ENCODE results near the gene LMAN2L. TPM values are rescaled to one million over a fixed set of nuclear protein-coding genes. Genes with fewer than 3 reads are reported as not detected.

Gene LMAN2L
- total RNA-seq, 2 donors from 2014 or later: 13.5 to 24.7 TPM

DNA sequence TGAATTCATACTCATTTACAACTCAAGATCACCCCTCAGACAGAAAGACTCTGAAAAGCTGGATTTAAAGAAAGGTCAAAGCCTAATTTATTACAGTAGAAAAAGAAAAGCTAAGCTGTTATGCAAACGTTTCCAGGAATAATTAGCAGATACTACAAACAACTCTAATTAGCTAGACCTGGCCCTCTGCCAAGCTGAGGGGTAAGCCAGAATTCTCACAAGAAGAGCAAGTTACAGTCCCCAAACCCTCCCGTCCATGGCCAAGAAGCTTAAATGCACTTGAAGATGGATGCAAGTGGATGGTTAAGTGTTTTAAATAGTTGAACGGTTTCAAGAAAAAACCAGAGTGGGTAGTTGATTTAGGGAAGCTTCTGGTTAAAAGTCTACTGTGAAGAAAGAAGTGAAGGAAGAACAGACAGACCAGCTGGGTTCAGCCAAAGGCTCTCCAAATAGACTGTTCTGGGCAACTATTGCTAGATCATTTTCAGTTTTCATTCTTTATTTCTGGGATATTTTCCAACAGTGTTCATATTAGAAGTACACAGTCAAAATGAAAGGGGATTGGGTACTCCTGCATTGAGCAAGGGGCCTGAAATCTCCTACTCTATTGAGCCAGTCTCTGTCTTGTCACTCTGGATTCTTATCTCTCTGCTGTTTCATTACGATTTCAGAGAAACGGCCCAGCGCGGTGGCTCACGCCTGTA lies 4.8 kb downstream of the LMAN2L start:
- Histone ChIP-seq H3K27ac (no peak overlapping the region), H3K9me3 (no peaks in the 10 kb centered on the region), H3K27me3 (no peaks in the 10 kb centered on the region), H3K4me3 (no peak overlapping the region), H3K9ac (ENCODE audit: low read depth in 2 of 2, low read length in 2 of 2) (no peak overlapping the region), H3K4me1 (peaks cover 13% of the 10 kb centered on the region), H3K36me3 (no peaks in the 10 kb centered on the region)
- no peak for TF ChIP-seq CTCF (IDR thresholded peaks at IDR 0.05)
- intact Hi-C loops (cut with DNase I): loop anchor here (10.0 kb wide), 1 partner anchor 100 kb away; the partner anchor contains the start of gene KANSL3
- no peak for DNase-seq

DNA sequence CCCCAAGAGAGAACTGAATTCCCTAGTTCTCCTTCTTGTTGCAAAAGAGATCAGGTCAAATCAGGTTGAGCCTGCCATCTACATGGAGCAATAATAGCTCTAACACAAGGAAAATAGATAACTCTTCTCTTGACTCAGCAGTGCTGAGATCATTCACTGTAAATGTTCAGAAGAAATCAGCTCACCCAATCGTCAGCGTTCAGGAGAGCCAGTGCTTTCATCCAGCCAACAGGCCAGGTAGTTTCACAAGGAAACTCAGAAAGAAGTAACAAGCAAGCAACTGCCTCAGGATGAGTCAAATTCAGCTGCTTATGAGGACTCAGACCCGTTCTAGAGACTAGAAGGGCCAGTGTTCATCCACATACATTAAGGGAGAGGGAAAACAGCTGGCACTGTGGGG lies 5.9 kb downstream of the LMAN2L start:
- DNase-seq: no peak
- Histone ChIP-seq H3K9ac (ENCODE audit: low read depth in 2 of 2, low read length in 2 of 2) (no peak overlapping the region), H3K27me3 (no peaks in the 10 kb centered on the region), H3K9me3 (no peaks in the 10 kb centered on the region), H3K4me1 (peaks cover 9% of the 10 kb centered on the region), H3K36me3 (peaks cover 5% of the 10 kb centered on the region), H3K27ac (no peak overlapping the region), H3K4me3 (no peak overlapping the region)
- intact Hi-C loops (cut with DNase I): loop anchor here (10.0 kb wide), 1 partner anchor 99 kb away; the partner anchor contains the start of gene KANSL3
- TF ChIP-seq CTCF (IDR thresholded peaks at IDR 0.05): no peak

DNA sequence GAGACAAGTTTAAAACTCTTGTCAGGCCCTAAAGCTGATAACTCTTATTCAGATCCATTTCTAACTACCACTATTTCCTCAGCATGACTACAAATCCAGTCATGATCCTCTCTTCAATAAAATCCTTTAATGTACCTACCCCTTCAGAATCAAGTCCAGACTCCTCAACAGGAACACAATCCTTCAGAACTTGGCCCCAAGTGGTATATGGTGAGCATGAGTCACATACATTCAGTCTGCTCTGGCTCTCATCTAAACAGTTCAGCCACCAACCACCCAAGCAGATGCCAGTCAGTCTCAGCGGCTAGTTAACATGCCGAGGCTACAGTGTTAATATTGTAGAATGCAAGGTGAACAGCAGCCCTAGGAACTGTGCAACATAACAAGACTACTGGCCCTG lies 9.7 kb downstream of the LMAN2L start:
- H3K9ac ChIP-seq (ENCODE audit: low read depth in 2 of 2, low read length in 2 of 2): no peak overlapping the region
- no peaks in the 10 kb centered on the region for H3K9me3 ChIP-seq
- no peak overlapping the region for H3K27ac ChIP-seq
- H3K36me3 ChIP-seq: peaks cover 8% of the 10 kb centered on the region
- H3K27me3 ChIP-seq: no peaks in the 10 kb centered on the region
- intact Hi-C loops (cut with DNase I): loop anchor here (10.0 kb wide), 1 partner anchor 95 kb away; the partner anchor contains the start of gene KANSL3
- no peak for TF ChIP-seq CTCF (IDR thresholded peaks at IDR 0.05)
- no peak for DNase-seq
- no peak overlapping the region for H3K4me3 ChIP-seq
- H3K4me1 ChIP-seq: no peaks in the 10 kb centered on the region

DNA sequence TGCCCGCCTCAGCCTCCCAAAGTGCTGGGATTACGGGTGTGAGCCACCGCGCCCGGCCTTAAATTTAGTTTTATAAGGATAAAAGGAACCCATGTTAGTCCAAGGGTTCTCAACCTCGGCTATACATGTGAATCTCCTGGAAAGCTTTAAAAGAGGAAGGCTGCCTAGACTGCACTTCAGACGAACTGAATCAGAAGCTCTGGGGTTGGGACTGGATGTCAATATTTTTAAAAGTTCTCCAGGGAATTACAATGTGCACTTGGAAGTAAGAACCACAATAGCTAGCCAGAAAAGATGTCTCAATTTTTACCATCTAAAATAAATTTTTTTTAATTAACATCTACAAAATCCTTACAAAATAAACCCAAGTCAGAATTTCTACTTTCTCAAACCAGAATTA lies 10.1 kb downstream of the LMAN2L start:
- intact Hi-C loops (cut with DNase I): loop anchor here (10.0 kb wide), 1 partner anchor 95 kb away; the partner anchor contains the start of gene KANSL3
- TF ChIP-seq CTCF (IDR thresholded peaks at IDR 0.05): no peak
- H3K9me3 ChIP-seq: no peaks in the 10 kb centered on the region
- H3K27ac ChIP-seq: no peak overlapping the region
- peaks cover 8% of the 10 kb centered on the region for H3K36me3 ChIP-seq
- H3K4me3 ChIP-seq: no peak overlapping the region
- DNase-seq: no peak
- H3K27me3 ChIP-seq: no peaks in the 10 kb centered on the region
- no peak overlapping the region for H3K9ac ChIP-seq (ENCODE audit: low read depth in 2 of 2, low read length in 2 of 2)
- no peaks in the 10 kb centered on the region for H3K4me1 ChIP-seq

DNA sequence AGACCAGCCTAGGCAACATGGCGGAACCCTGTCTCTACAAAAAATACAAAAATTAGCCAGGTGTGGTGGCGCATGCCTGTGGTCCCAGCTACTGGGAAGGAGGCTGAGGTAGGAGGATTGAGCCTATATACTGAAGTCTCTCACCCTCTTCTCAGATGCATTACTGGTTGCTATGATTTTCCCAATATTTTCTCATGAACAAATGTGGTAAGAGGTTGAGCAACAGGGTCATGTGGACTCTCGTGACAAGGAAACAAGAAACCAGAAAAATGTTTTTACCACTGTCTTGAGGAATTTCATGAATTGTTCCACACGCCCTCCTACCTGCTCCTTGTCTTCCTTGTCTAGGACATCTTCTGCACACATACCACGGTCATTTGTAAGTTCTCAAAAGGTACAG lies 12.4 kb downstream of the LMAN2L start:
- Histone ChIP-seq H3K4me3 (no peak overlapping the region), H3K9ac (ENCODE audit: low read depth in 2 of 2, low read length in 2 of 2) (no peak overlapping the region), H3K9me3 (no peaks in the 10 kb centered on the region), H3K27ac (no peak overlapping the region), H3K36me3 (peaks cover 8% of the 10 kb centered on the region), H3K4me1 (no peaks in the 10 kb centered on the region), H3K27me3 (no peaks in the 10 kb centered on the region)
- no peak for TF ChIP-seq CTCF (IDR thresholded peaks at IDR 0.05)
- intact Hi-C loops (cut with DNase I): no loop called here
- no peak for DNase-seq

Measured in colonic mucosa (tissue), 4 donors.